HG02970 (cell line): ENCODE measurements around the gene KIAA1328.

Experiments used
- ATAC-seq: cut with Tn5 transposase; IDR thresholded peaks from one replicate; pipeline ENCODE4 v1.9.1; 2021; ENCODE audit warnings: mild to moderate bottlenecking, moderate library complexity, moderate number of reproducible peaks; ENCODE audit not compliant: unreplicated experiment, low FRiP score

Gene KIAA1328

GRCh38 chr18:37270038-37270665 is 441.2 kb downstream of the KIAA1328 start:
- no peak for ATAC-seq

GRCh38 chr18:37270666-37271052 is 441.7 kb downstream of the KIAA1328 start:
- ATAC-seq, result no peak

- ATAC-seq, result no peak
These were observed 443.3 kb downstream of the KIAA1328 start for GRCh38 chr18:37272226-37272625.

- no peak for ATAC-seq
These were observed 443.9 kb downstream of the KIAA1328 start for GRCh38 chr18:37272841-37273240.

GRCh38 chr18:37274309-37275236 is 445.6 kb downstream of the KIAA1328 start:
- no peak for ATAC-seq

- no peak for ATAC-seq
These were observed 446.4 kb downstream of the KIAA1328 start for GRCh38 chr18:37275237-37275741.

GRCh38 chr18:37276111-37276890 is 447.4 kb downstream of the KIAA1328 start:
- no peak for ATAC-seq

GRCh38 chr18:37277804-37278203 is 448.9 kb downstream of the KIAA1328 start:
- no peak for ATAC-seq
